ENCODE data around the gene HAUS6. TPM values are rescaled to one million over a fixed set of nuclear protein-coding genes. Genes with fewer than 3 reads are reported as not detected.

The HAUS6 gene
- total RNA-seq = 11.8 and 11.9 TPM in 2 replicates

GRCh38 chr9:19102631-19103345, at the start of gene HAUS6:
HAUS6 (minus strand) TSS chr9:19102904; CDS start chr9:19102651, 253 bp downstream.

GRCh38 chr9:19048966-19049916, 53.5 kb downstream of the HAUS6 start, which contains the start of gene RRAGA:
RRAGA (plus strand) TSS chr9:19049427; CDS start chr9:19049660, 233 bp downstream.

GRCh38 chr9:19033015-19033414, 69.7 kb downstream of the HAUS6 start, which contains the start of gene SAXO1:
SAXO1 (minus strand) TSS chr9:19033209; CDS start chr9:19032908, 301 bp downstream.

Small RNAs within 50 kb of the gene (small RNA-seq; reads per million reads assigned to genes)
- gene RF00019 (not detected), gene RNU6-264P (not detected), gene SCARNA8 (91.2 reads per million, percentile 98 among the genes with 10 or more reads in this experiment)

Other genes with a start within 250 kb of the HAUS6 start
- gene SAXO1, start 69.7 kb downstream of the HAUS6 start, total RNA-seq = under 0.01 and 0.11 TPM in 2 replicates
- 52.2 and 64.5 TPM in 2 replicates for gene RRAGA, start 53.5 kb downstream of the HAUS6 start, total RNA-seq
- gene PLIN2, start 24.6 kb upstream of the HAUS6 start, total RNA-seq = 42.1 and 130 TPM in 2 replicates
- gene DENND4C, start 127.8 kb upstream of the HAUS6 start, total RNA-seq = 51.1 and 59.3 TPM in 2 replicates